Sciatic nerve (tissue), 2 donors: ENCODE measurements around the gene CMYA5. TPM values are rescaled to one million over a fixed set of nuclear protein-coding genes. Genes with fewer than 3 reads are reported as not detected.

ENCODE experiments used
- ATAC-seq: fragments of 200-7000 bp; cut with Tn5 transposase; one replicate; pipeline ENCODE4 v1.9.1; 2020; ENCODE audit warnings: mild to moderate bottlenecking, moderate library complexity
- DNase-seq: peaks from one replicate; pipeline ENCODE4 v3.0.0-alpha.2; 2020; ENCODE audit warnings: low spot score
- intact Hi-C: fragments of 100-400 bp; cut with DNase I; formaldehyde crosslinking; loops from one replicate; pipeline ENCODE4 v1.14.2; 2022
- total RNA-seq: library from RNA; stranded (reverse); fragmentation: NEBNext Ultra II Directional; extraction: Animal tissue kit (Norgen Biotek cat#: 25700); gene quantifications from one replicate; pipeline ENCODE4 v1.2.1, GENCODE V29; 2021
- donor health status: DM: no; HTN: no; CAD: no.
- donor health status: DM: no; HTN: no; CAD: no.

The CMYA5 gene
- total RNA-seq, 1 donor from 2014 or later, result 8.4 TPM

GRCh38 chr5:79843450-79844388, 154.1 kb downstream of the CMYA5 start:
- intact Hi-C loops, result no loop called here
- ATAC-seq (no peak), DNase-seq (no peak)

- intact Hi-C loops, result no loop called here
- ATAC-seq, result no peak
- DNase-seq, result no peak
Measured at GRCh38 chr5:79844571-79844970, 154.9 kb downstream of the CMYA5 start.

GRCh38 chr5:79845448-79846197, 156.0 kb downstream of the CMYA5 start:
- no peak for DNase-seq
- intact Hi-C loops, result no loop called here
- ATAC-seq, result peak; percentile 69

- DNase-seq (no peak), ATAC-seq (peak; percentile 77)
- intact Hi-C loops, result no loop called here
Measured at GRCh38 chr5:79846198-79846521, 156.5 kb downstream of the CMYA5 start.

- ATAC-seq (no peak), DNase-seq (no peak)
- intact Hi-C loops, result no loop called here
Measured at GRCh38 chr5:79847561-79847960, 157.9 kb downstream of the CMYA5 start.

DNA sequence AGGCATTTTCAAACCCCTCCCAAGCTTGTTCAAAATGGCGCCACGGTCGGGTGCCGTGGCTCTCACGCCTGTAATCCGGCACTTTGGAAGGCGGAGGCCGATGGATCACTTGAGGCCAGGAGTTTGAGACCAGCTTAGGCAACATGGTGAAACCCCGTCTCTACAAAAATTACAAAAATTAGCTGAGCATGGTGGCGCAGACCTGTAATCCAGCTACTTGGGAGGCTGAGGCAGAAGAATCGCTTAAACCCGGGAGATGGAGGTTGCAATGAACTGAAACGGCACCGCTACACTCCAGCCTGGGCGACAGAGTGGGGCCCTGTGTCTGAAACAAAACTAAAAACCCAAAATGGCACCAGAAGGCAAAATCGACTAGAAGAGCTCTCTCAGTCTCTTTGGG, 159.4 kb downstream of the CMYA5 start:
- intact Hi-C loops, result no loop called here
- ATAC-seq, result no peak
- no peak for DNase-seq

Other genes starting within 250 kb of the CMYA5 start
- 8.7 TPM for gene HOMER1, start 175.7 kb upstream of the CMYA5 start, total RNA-seq
- 115 TPM for gene TENT2, start 77.4 kb upstream of the CMYA5 start, total RNA-seq